Neural progenitor cell (in vitro differentiated cells): ENCODE data around the gene ADAMTSL1. TPM values are rescaled to one million over a fixed set of nuclear protein-coding genes. Genes with fewer than 3 reads are reported as not detected.

ENCODE experiments used
- DNase-seq: peaks from one replicate; pipeline ENCODE4 v3.0.0-alpha.2; 2016; ENCODE audit warnings: low spot score
- H2AFZ ChIP-seq: fragments of 200-600 bp; sonication (generic); replicated peaks from 2 replicates; pipeline ENCODE4 v1.6.1; 2016; ENCODE audit warnings: antibody characterized with exemption
- H3F3A ChIP-seq: fragments of 200-600 bp; sonication (generic); 2 replicates; pipeline ENCODE4 v1.6.1; 2016; ENCODE audit warnings: antibody characterized with exemption, low read depth
- H3K27ac ChIP-seq: fragments of 200-600 bp; sonication (generic); 2 replicates; pipeline ENCODE4 v1.5.1; 2016; ENCODE audit warnings: mild to moderate bottlenecking
- H3K27me3 ChIP-seq: fragments of 200-600 bp; sonication (generic); 2 replicates; pipeline ENCODE4 v1.6.1; 2016; ENCODE audit warnings: mild to moderate bottlenecking, moderate library complexity
- H3K36me3 ChIP-seq: fragments of 200-600 bp; sonication (generic); 2 replicates; pipeline ENCODE4 v1.5.1; 2016
- H3K4me1 ChIP-seq: fragments of 200-600 bp; sonication (generic); 2 replicates; pipeline ENCODE4 v1.6.1; 2016; ENCODE audit warnings: mixed run types
- H3K4me2 ChIP-seq: fragments of 200-600 bp; sonication (generic); 2 replicates; pipeline ENCODE4 v1.6.1; 2016
- H3K4me3 ChIP-seq: fragments of 200-600 bp; sonication (generic); 2 replicates; pipeline ENCODE4 v1.5.1; 2016
- H3K79me2 ChIP-seq: fragments of 200-600 bp; sonication (generic); 2 replicates; pipeline ENCODE4 v1.6.1; 2016; ENCODE audit warnings: low read depth
- H3K9ac ChIP-seq: fragments of 200-600 bp; sonication (generic); 2 replicates; pipeline ENCODE4 v1.6.1; 2016
- H3K9me3 ChIP-seq: fragments of 200-600 bp; sonication (generic); 2 replicates; pipeline ENCODE4 v1.5.1; 2016; ENCODE audit warnings: low read depth
- H4K20me1 ChIP-seq: fragments of 200-600 bp; sonication (generic); 2 replicates; pipeline ENCODE4 v1.6.1; 2016; ENCODE audit warnings: low read depth
- H3K27ac Mint-ChIP-seq: 3 replicates; pipeline ENCODE4 v1.8.0; 2021; ENCODE audit warnings: mixed read lengths
- H3K27me3 Mint-ChIP-seq: 2 replicates; pipeline ENCODE4 v1.8.0; 2022; ENCODE audit warnings: low read depth, mild to moderate bottlenecking, inconsistent platforms, moderate library complexity, mixed read lengths; ENCODE audit not compliant: insufficient read depth
- H3K36me3 Mint-ChIP-seq: 3 replicates; pipeline ENCODE4 v1.8.0; 2021; ENCODE audit warnings: mixed read lengths
- H3K4me1 Mint-ChIP-seq: 3 replicates; pipeline ENCODE4 v1.8.0; 2021; ENCODE audit warnings: mixed read lengths
- H3K4me3 Mint-ChIP-seq: 3 replicates; pipeline ENCODE4 v1.8.0; 2021; ENCODE audit warnings: mild to moderate bottlenecking, moderate library complexity, mixed read lengths
- H3K9me3 Mint-ChIP-seq: 3 replicates; pipeline ENCODE4 v1.8.0; 2020; ENCODE audit warnings: mixed read lengths
- EZH2 ChIP-seq: fragments of 200-600 bp; sonication (generic); IDR thresholded peaks from 2 replicates; pipeline ENCODE4 v1.6.1; 2017; ENCODE audit warnings: antibody characterized with exemption, mild to moderate bottlenecking, moderate library complexity
- EZH2phosphoT487 ChIP-seq: fragments of 200-600 bp; sonication (generic); IDR thresholded peaks from 2 replicates; pipeline ENCODE4 v1.6.1; 2017; ENCODE audit warnings: antibody characterized with exemption
- total RNA-seq: library from RNA; depleted of rRNA; stranded (reverse); fragments of >200 nt; gene quantifications from 2 replicates; pipeline ENCODE4 v1.2.3, GENCODE V29; 2015; ENCODE audit warnings: low replicate concordance
- TF ChIP-seq, protein P1 (sequence below): fragments of 200-600 bp; sonication (generic); IDR thresholded peaks from 2 replicates; pipeline ENCODE4 v1.5.1; 2017; ENCODE audit warnings: antibody characterized with exemption, mild to moderate bottlenecking

Gene ADAMTSL1
- total RNA-seq, 1 donor from 2014 or later: 0.73 TPM

- no peaks in the 10 kb centered on the region for H3K27me3 Mint-ChIP-seq
- no peaks in the 10 kb centered on the region for H3K9me3 ChIP-seq
- no peak overlapping the region for H3K4me3 ChIP-seq
- no peak overlapping the region for H3K4me2 ChIP-seq
- H2AFZ ChIP-seq: no peak overlapping the region
- no peaks in the 10 kb centered on the region for H3K9me3 Mint-ChIP-seq
- no peaks in the 10 kb centered on the region for H3K4me1 Mint-ChIP-seq
- no peaks in the 10 kb centered on the region for H3K27me3 ChIP-seq
- no peaks in the 10 kb centered on the region for H3K36me3 ChIP-seq
- H3F3A ChIP-seq: no peaks in the 10 kb centered on the region
- TF ChIP-seq EZH2 (no peak), EZH2phosphoT487 (no peak)
- TF ChIP-seq, protein P1, sequence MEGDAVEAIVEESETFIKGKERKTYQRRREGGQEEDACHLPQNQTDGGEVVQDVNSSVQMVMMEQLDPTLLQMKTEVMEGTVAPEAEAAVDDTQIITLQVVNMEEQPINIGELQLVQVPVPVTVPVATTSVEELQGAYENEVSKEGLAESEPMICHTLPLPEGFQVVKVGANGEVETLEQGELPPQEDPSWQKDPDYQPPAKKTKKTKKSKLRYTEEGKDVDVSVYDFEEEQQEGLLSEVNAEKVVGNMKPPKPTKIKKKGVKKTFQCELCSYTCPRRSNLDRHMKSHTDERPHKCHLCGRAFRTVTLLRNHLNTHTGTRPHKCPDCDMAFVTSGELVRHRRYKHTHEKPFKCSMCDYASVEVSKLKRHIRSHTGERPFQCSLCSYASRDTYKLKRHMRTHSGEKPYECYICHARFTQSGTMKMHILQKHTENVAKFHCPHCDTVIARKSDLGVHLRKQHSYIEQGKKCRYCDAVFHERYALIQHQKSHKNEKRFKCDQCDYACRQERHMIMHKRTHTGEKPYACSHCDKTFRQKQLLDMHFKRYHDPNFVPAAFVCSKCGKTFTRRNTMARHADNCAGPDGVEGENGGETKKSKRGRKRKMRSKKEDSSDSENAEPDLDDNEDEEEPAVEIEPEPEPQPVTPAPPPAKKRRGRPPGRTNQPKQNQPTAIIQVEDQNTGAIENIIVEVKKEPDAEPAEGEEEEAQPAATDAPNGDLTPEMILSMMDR: no peak
- H3K9ac ChIP-seq: no peak overlapping the region
- no peak for DNase-seq
- H3K27ac ChIP-seq: no peak overlapping the region
- H3K36me3 Mint-ChIP-seq: no peaks in the 10 kb centered on the region
- H4K20me1 ChIP-seq: no peaks in the 10 kb centered on the region
- H3K4me3 Mint-ChIP-seq: no peak overlapping the region
- no peaks in the 10 kb centered on the region for H3K79me2 ChIP-seq
- H3K27ac Mint-ChIP-seq: no peak overlapping the region
- H3K4me1 ChIP-seq: no peaks in the 10 kb centered on the region
Measured at GRCh38 chr9:18730241-18730640, 256.3 kb downstream of the ADAMTSL1 start.

- no peaks in the 10 kb centered on the region for H3K9me3 ChIP-seq
- no peaks in the 10 kb centered on the region for H4K20me1 ChIP-seq
- no peak for TF ChIP-seq EZH2
- TF ChIP-seq, protein P1: no peak
- no peaks in the 10 kb centered on the region for H3F3A ChIP-seq
- Mint-ChIP-seq H3K4me3 (no peak overlapping the region), H3K27me3 (no peaks in the 10 kb centered on the region), H3K9me3 (no peaks in the 10 kb centered on the region), H3K27ac (no peak overlapping the region), H3K4me1 (peaks cover 22% of the 10 kb centered on the region), H3K36me3 (no peaks in the 10 kb centered on the region)
- H3K4me1 ChIP-seq: no peaks in the 10 kb centered on the region
- DNase-seq: no peak
- H3K4me3 ChIP-seq: no peak overlapping the region
- no peaks in the 10 kb centered on the region for H3K79me2 ChIP-seq
- H3K4me2 ChIP-seq: no peak overlapping the region
- H3K27ac ChIP-seq: no peak overlapping the region
- H3K9ac ChIP-seq: no peak overlapping the region
- H3K36me3 ChIP-seq: no peaks in the 10 kb centered on the region
- no peak overlapping the region for H2AFZ ChIP-seq
- H3K27me3 ChIP-seq: no peaks in the 10 kb centered on the region
Measured at GRCh38 chr9:18739127-18739526, 265.2 kb downstream of the ADAMTSL1 start.

- Histone ChIP-seq H4K20me1 (no peaks in the 10 kb centered on the region), H2AFZ (no peak overlapping the region), H3K9me3 (no peaks in the 10 kb centered on the region), H3K4me1 (no peaks in the 10 kb centered on the region), H3F3A (no peaks in the 10 kb centered on the region), H3K9ac (no peak overlapping the region), H3K4me2 (no peak overlapping the region), H3K27ac (no peak overlapping the region), H3K4me3 (no peak overlapping the region), H3K79me2 (no peaks in the 10 kb centered on the region), H3K36me3 (no peaks in the 10 kb centered on the region), H3K27me3 (no peaks in the 10 kb centered on the region)
- Mint-ChIP-seq H3K9me3 (no peaks in the 10 kb centered on the region), H3K27me3 (no peaks in the 10 kb centered on the region), H3K4me1 (peaks cover 22% of the 10 kb centered on the region), H3K27ac (no peak overlapping the region), H3K4me3 (no peak overlapping the region), H3K36me3 (no peaks in the 10 kb centered on the region)
- no peak for DNase-seq
- no peak for TF ChIP-seq EZH2phosphoT487
- TF ChIP-seq, protein P1: no peak
- TF ChIP-seq EZH2: no peak
Measured at GRCh38 chr9:18739641-18740318, 265.8 kb downstream of the ADAMTSL1 start.
